ENCODE measurements around the gene ELMO3.

DNA sequence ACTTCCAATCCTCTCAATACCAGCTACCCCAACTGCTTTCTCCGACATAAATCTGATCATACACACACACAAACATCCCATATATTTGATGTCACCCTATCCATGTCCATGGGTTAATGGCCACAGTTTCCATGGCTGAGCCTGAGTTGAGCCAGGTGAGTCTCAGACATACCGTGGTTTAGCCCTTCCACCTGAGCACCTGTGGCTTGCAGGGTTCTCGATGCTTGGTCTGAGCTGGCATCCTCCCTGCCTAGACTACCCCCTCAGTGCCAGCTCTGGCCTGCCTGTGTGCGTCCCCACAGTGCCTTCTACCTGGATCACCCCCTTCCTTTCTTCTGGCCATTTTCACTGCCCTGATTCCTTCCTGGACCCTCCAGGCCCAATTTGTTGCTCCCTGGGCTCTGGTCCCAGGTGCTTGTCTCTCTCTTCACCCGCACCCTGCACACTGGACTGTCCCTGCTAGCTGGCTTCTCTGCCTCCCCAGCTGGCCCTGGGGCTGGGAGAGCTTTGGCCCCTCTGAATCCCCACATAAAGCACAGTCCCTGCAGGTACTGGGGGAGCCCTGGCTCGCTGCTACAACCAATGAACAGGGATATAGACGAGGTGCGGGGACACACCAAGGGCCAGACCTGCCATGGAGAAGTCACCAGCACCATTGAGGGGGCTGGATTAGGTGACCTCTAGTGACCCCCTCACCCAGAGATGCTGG, 7.4 kb downstream of the ELMO3 start:
- TF ChIP-seq POLR2A (IDR thresholded peaks at IDR 0.05; ENCODE audit: low read depth, low read length) (no peak), POLR2AphosphoS5 (IDR thresholded peaks at IDR 0.05; ENCODE audit: low read depth, low read length) (no peak; the same call in 1 of the 2 replicates), SPI1 (IDR thresholded peaks at IDR 0.05; ENCODE audit: low read depth, low read length) (no peak), TAF1 (IDR thresholded peaks at IDR 0.05; ENCODE audit: low read depth, low read length) (no peak)
